C4-2B (cell line): Measurements from ENCODE around the gene SLC6A19.

ENCODE experiments used
- H3K27ac ChIP-seq: fragments of 450-650 bp; 2 replicates; pipeline ENCODE4 v1.5.1; 2017
- CTCF ChIP-seq: fragments of 450-650 bp; conservative IDR thresholded peaks from 2 replicates; pipeline ENCODE4 v1.5.1; 2017; ENCODE audit warnings: mild to moderate bottlenecking
- ZFX ChIP-seq: fragments of 450-650 bp; IDR thresholded peaks from 2 replicates; pipeline ENCODE4 v1.6.1; 2017

SLC6A19 gene

GRCh38 chr5:1199649-1200494 is 1.5 kb upstream of the SLC6A19 start:
- TF ChIP-seq ZFX (no peak), CTCF (no peak)
- H3K27ac ChIP-seq = no peak overlapping the region

- TF ChIP-seq ZFX = no peak
- TF ChIP-seq CTCF = no peak
- no peak overlapping the region for H3K27ac ChIP-seq
Measured at GRCh38 chr5:1200495-1201326, 684 bp upstream of the SLC6A19 start.

GRCh38 chr5:1202026-1202797 is 817 bp downstream of the SLC6A19 start:
- no peak overlapping the region for H3K27ac ChIP-seq
- TF ChIP-seq CTCF = no peak

GRCh38 chr5:1202798-1203185 is 1.4 kb downstream of the SLC6A19 start:
- H3K27ac ChIP-seq = no peak overlapping the region
- TF ChIP-seq CTCF (no peak), ZFX (no peak)

- H3K27ac ChIP-seq = no peak overlapping the region
- TF ChIP-seq ZFX = no peak
- TF ChIP-seq CTCF = no peak
Measured at GRCh38 chr5:1203311-1203967, 2.0 kb downstream of the SLC6A19 start.

GRCh38 chr5:1203968-1204692 is 2.7 kb downstream of the SLC6A19 start:
- TF ChIP-seq ZFX (no peak), CTCF (no peak)
- no peak overlapping the region for H3K27ac ChIP-seq
